Measurements from ENCODE around the gene ZNF708. TPM values are rescaled to one million over a fixed set of nuclear protein-coding genes. Genes with fewer than 3 reads are reported as not detected.
"Not testable (repeated sequence)": the region's sequence is repeated elsewhere in the genome, so short reads cannot be mapped to it uniquely, and the experiment has no call there.

ZNF708 gene
- total RNA-seq, 4 donors from 2014 or later, result 25.1 to 47.2 (median 32.1) TPM

DNA sequence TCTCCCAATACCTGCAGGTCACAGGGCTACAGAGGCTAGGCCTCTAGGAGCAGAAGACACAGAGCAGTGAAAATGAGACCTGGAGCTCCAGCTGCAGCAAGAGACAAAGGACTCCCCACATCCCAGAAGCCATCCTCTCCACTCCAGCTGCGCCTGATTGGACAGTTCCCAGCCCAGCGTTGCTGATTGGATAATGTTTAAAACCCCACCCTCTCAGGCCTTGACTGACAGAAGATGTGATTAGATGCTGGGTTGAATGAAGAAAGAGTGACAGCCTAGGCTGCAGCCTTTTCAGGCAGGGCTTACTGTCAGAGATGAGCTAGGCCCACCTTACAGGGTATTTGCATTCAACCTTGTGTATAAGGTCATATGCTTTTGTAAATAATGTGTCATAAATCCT lies 59.4 kb downstream of the ZNF708 start:
- no peaks in the 10 kb centered on the region for H3K36me3 ChIP-seq
- no peaks in the 10 kb centered on the region for H3K27me3 ChIP-seq
- H3K9me3 ChIP-seq, result no peaks in the 10 kb centered on the region
- no peaks in the 10 kb centered on the region for H3K4me1 ChIP-seq
- H3K4me3 ChIP-seq (replicated peaks in 1 of 3), result no peak overlapping the region
- WGBS, 2 donors, result 90 to 97% methylated on average over 2 of the region's 2 CpGs
- no peak overlapping the region for H3K27ac ChIP-seq
- intact Hi-C loops (cut with DNase I), result no loop called here
- no peak for DNase-seq
- TF ChIP-seq, protein P1, sequence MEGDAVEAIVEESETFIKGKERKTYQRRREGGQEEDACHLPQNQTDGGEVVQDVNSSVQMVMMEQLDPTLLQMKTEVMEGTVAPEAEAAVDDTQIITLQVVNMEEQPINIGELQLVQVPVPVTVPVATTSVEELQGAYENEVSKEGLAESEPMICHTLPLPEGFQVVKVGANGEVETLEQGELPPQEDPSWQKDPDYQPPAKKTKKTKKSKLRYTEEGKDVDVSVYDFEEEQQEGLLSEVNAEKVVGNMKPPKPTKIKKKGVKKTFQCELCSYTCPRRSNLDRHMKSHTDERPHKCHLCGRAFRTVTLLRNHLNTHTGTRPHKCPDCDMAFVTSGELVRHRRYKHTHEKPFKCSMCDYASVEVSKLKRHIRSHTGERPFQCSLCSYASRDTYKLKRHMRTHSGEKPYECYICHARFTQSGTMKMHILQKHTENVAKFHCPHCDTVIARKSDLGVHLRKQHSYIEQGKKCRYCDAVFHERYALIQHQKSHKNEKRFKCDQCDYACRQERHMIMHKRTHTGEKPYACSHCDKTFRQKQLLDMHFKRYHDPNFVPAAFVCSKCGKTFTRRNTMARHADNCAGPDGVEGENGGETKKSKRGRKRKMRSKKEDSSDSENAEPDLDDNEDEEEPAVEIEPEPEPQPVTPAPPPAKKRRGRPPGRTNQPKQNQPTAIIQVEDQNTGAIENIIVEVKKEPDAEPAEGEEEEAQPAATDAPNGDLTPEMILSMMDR (IDR thresholded peaks at IDR 0.05), result no peak

DNA sequence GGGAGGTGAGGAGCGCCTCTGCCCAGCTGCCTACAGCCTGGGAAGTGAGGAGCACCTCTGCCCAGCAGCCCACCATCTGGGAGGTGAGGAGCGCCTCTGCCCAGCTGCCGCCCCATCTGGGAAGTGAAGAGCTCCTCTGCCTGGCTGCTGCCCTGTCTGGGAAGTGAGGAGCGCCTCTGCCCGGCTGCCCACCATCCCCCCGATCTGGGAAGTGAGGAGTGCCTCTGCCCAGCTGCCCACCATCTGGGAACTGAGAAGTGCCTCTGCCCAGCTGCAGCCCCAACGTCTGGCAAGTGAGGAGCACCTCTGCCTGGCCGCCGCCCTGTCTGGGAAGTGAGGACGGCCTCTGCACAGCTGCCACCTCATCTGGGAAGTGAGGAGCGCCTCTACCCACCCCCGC lies 64.3 kb downstream of the ZNF708 start:
- no peak for DNase-seq
- no peaks in the 10 kb centered on the region for H3K9me3 ChIP-seq
- intact Hi-C loops (cut with DNase I), result no loop called here
- no peaks in the 10 kb centered on the region for H3K4me1 ChIP-seq
- WGBS, 2 donors, result 83 to 96% methylated on average over 6 to 8 of the region's 12 CpGs
- no peak overlapping the region for H3K4me3 ChIP-seq (replicated peaks in 1 of 3)
- H3K27me3 ChIP-seq, result no peaks in the 10 kb centered on the region
- TF ChIP-seq, protein P1 (IDR thresholded peaks at IDR 0.05), result no peak
- TF ChIP-seq POLR2A (IDR thresholded peaks at IDR 0.05), result no peak
- no peak overlapping the region for H3K27ac ChIP-seq
- H3K36me3 ChIP-seq, result no peaks in the 10 kb centered on the region

DNA sequence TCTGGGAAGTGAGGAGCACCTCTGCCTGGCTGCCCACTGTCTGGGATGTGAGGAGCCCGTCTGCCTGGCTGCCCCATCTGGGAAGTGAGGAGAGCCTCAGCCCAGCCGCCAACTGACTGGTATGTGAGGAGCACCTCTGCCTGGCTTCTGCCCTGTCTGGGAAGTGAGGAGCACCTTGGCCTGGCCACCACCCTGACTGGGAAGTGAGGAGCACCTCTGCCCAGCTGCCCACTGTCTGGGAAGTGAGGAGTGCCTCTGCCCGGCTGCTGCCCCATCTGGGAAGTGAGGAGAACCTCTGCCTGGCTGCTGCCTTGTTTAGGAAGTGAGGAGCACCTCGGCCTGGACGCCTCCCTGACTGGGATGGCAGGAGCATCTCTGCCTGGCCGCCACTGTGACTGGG lies 64.8 kb downstream of the ZNF708 start:
- 80 to 82% methylated on average over 1 to 4 of the region's 6 CpGs for WGBS, 2 donors
- no peaks in the 10 kb centered on the region for H3K4me1 ChIP-seq
- no peaks in the 10 kb centered on the region for H3K36me3 ChIP-seq
- no peaks in the 10 kb centered on the region for H3K27me3 ChIP-seq
- DNase-seq, result no peak
- intact Hi-C loops (cut with DNase I), result no loop called here
- no peak overlapping the region for H3K27ac ChIP-seq
- no peak overlapping the region for H3K4me3 ChIP-seq (replicated peaks in 1 of 3)
- H3K9me3 ChIP-seq, result no peaks in the 10 kb centered on the region
- TF ChIP-seq, protein P1 (IDR thresholded peaks at IDR 0.05), result no peak
- no peak for TF ChIP-seq POLR2A (IDR thresholded peaks at IDR 0.05)

DNA sequence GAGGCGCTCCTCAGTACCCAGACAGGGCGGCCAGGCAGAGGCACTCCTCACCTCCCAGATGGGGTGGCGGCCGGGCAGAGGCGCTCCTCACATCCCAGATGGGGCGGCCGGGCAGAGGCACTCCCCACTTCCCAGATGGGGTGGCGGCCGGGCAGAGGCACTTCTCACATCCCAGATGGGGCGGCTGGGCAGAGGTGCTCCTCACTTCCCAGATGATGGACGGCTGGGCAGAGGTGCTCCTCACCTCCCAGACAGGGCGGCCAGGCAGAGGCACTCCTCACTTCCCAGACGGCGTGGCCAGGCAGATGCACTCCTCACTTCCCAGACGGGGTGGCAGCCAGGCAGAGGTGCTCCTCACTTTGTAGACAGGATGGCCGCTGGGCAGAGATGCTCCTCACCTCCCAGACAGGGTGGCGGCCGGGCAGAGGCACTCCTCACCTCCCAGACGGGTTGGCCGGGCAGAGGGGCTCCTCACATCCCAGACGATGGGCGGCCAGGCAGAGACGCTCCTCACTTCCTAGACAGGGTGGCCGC lies 68.3 kb downstream of the ZNF708 start:
- H3K27ac ChIP-seq; intact Hi-C loops (cut with DNase I); H3K9me3 ChIP-seq; H3K4me3 ChIP-seq (replicated peaks in 1 of 3); H3K4me1 ChIP-seq; H3K27me3 ChIP-seq; DNase-seq; H3K36me3 ChIP-seq: not testable (repeated sequence)
- WGBS, 2 donors, result 94 to 96% methylated on average over 9 to 14 of the region's 24 CpGs

DNA sequence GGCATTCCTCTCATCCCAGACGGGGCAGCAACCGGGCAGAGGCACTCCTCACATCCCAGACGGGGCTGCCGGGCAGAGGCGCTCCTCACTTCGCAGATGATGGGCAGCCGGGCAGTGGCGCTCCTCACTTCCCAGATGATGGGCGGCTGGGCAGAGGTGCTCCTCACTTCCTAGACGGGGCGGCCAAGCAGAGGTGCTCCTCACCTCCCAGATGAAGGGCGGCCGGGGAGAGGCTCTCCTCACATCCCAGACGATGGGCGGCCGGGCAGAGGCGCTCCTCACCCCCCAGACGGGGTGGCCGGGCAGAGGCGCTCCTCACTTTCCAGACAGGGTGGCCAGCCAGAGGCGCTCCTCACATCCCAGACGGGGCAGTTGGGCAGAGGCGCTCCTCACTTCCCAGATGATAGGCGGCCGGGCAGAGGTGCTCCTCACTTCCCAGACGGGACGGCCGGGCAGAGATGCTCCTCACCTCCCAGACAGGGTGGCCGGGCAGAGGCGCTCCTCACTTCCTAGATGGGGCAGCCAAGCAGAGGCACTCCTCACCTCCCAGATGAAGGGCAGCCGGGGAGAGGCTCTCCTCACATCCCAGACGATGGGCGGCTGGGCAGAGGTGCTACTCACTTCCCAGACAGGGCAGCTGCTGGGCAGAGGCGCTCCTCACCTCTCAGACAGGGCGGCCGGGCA lies 68.9 kb downstream of the ZNF708 start:
- Histone ChIP-seq H3K27ac (no peak overlapping the region), H3K4me1 (no peaks in the 10 kb centered on the region), H3K9me3 (no peaks in the 10 kb centered on the region), H3K4me3 (replicated peaks in 1 of 3) (no peak overlapping the region), H3K36me3 (no peaks in the 10 kb centered on the region), H3K27me3 (no peaks in the 10 kb centered on the region)
- WGBS, 2 donors, result 93 to 96% methylated on average over 17 to 18 of the region's 36 CpGs
- TF ChIP-seq, protein P1 (IDR thresholded peaks at IDR 0.05), result no peak
- no peak for TF ChIP-seq POLR2A (IDR thresholded peaks at IDR 0.05)
- intact Hi-C loops (cut with DNase I), result no loop called here
- DNase-seq, result no peak

DNA sequence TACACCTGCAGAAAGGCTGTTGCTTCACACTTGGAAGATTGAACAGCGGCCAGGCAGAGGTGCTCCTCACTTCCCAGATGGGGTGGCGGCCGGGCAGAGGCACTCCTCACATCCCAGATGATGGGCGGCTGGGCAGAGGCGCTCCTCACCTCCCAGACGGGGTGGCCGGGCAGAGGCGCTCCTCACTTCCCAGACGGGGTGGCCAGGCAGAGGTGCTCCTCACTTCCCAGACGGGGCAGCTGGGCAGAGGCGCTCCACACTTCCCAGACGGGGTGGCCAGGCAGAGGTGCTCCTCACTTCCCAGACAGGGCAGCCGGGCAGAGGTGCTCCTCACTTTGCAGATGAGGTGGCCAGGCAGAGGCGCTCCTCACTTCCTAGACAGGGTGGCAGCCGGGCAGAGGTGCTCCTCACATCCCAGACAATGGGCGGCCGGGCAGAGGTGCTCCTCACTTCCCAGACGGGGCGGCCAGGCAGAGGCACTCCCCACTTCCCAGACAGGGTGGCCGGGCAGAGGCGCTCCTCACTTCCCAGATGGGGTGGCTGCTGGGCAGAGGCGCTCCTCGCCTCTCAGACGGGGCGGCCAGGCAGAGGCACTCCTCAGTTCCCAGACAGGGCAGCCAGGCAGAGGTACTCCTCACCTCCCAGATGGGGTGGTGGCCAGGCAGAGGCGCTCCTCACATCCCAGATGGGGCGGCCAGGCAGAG lies 69.6 kb downstream of the ZNF708 start:
- not testable (repeated sequence) for H3K4me3 ChIP-seq (replicated peaks in 1 of 3); H3K27me3 ChIP-seq; H3K27ac ChIP-seq; DNase-seq; H3K9me3 ChIP-seq; H3K36me3 ChIP-seq; H3K4me1 ChIP-seq
- WGBS, 2 donors, result 84 to 86% methylated on average over 9 to 12 of the region's 27 CpGs
- intact Hi-C loops (cut with DNase I), result loop anchor here (5.0 kb wide), 1 partner anchor 57 kb away; no protein-coding TSS in a partner anchor
